ENCODE results near the gene KCND3.

Gene KCND3

DNA sequence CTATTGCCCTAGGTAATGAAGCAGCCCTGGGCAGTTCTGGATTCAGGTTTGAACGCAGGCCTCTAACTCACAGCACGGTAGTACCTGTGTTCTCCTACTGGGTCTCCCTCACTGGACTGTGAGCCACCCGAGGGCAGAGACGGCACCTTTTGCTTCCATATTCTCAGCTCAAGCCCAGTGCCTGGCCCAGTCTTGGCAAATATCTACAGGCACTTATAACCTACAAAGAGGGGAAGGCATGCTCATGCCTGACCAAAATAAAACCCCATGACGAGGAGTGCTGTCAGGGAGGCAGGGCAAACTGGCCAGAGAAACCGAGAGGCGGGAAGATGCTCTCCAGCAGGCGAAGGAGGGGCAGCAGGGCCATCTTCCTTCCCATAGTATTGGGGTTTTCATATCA is 142.6 kb downstream of the KCND3 start:
- no peak for DNase-seq (ENCODE audit: low read depth)

DNA sequence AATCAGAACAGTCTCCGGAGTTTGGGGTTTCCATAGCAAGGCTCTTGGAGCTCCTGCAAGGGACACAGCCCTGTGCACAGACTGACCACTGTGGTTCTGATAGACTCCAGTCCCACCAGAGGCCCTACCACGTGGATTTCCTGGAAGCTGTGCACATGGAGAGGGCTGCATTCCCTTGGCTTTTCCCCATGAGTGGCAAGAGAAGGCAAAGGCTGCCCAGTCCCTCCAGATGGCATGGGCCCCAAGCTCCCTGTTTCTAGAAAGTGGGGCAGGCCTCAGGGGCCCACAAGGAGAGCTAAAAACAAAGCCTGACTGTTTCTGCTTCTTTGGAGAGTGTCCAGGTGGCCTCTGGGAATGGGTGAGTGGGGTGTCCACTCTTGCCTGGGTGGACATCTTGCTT is 146.3 kb downstream of the KCND3 start:
- no peak for DNase-seq (ENCODE audit: low read depth)

DNA sequence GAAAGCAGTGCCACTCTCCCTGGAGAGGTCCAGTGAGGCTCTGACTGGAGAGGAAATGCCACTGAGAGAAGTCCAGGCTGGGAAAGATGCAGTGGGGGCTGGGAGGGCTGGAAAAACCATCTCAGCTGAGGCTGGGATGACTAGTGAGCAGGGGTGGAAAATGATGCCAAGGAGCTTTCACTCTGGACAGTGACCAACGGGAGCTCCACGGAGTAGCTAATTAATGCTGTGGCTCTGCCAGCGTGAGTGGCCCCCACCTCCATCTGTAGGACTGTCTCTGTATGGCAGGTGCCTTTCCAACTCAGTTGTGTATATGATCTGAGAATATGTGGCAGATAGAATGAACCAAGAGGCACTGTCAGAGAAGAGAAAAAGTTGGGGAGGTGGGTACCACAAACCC is 147.1 kb downstream of the KCND3 start:
- DNase-seq (ENCODE audit: low read depth): no peak

DNA sequence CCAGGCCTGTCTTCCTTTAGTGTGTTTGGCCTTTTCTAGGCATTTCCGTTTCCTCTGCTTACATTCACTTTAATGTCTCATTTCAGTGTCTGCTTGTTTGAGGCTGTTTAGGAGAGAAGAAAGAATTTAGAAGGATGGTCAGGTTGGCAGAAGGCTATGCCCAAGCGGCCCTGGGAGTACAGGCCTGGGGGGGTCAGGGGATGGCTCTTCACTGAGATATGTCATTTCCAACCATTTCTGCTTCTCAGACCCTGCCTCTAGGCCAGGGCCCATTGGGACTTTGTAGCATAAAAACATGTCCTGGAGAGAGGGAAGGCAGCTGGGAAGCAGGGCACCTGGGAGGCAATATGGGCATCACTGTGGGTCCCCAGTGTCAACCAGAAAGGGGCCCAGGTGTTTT is 147.7 kb downstream of the KCND3 start:
- DNase-seq (ENCODE audit: low read depth): no peak

DNA sequence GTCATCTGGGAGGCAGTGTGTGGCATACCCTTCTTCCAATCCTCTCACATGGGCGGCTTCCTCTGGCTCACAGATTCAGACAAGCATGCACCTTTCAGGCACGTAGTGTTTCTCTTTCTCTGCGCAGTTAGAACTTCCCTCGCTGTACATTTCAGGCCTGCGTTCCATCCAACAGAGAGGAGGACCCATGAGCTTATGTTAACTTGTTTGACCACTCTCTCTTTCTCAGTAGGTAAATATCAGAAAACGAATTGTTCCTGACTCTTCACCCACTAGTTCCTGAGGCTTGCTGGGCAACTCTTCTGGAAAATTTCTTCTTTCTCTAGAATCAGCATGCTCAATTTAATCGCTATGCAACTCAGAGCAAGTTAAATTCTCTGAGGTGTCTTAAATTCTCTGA is 148.3 kb downstream of the KCND3 start:
- no peak for DNase-seq (ENCODE audit: low read depth)

DNA sequence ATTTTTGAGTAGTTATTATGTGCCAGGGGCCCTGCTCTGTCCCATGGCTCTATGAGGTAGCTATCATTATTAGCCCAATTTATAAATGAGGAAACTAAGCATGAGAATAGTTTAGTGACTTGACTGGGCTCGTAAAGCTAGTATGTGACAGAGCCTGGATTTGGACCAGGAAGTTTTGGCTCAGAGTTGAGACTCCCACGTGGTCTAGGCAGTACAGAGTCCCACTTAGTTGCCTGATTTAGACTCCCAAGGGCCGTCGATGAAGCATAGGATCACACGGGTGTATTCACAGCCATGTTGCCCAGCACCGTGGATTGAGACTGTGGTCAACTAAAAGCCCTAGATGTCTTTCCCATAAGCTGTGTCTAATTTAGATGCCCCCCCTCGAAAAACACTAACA is 152.1 kb downstream of the KCND3 start:
- no peak for DNase-seq (ENCODE audit: low read depth)

DNA sequence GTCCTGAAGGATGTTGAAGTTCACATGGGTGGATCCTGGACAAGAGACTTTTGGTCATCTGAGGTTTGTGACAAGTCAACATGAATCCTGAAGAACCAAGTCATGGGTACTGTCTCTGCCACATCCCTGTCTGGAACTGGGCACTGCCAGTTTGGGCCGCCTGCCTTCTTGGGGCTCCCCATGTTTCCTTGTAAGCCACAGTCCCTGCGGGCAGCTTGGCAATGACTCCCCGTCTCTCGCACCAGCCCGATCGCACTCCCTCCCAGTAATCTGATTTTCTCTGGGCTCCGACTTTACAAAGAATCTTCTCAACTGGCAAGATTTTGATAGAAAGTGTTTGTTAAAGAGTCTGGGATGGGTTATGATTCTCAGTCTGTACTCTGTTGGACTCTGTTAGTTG is 153.4 kb downstream of the KCND3 start:
- DNase-seq (ENCODE audit: low read depth): no peak

DNA sequence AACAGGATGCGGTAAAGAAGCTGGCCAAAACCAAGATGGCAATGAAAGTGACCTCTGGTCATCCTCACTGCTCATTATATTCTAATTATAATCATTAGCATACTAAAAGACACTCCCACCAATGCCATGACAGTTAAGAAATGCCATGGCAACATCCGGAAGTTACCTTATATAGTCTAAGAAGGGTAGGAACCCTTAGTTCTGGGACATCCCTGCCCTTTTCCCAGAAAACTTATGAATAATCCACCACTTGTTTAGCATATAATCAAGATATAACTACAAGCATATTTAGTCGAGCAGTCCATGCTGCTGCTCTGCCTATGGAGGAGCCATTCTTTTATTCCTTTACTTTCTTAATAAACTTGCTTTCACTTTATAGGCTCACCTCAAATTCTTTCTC is 154.0 kb downstream of the KCND3 start:
- DNase-seq (ENCODE audit: low read depth): no peak

DNA sequence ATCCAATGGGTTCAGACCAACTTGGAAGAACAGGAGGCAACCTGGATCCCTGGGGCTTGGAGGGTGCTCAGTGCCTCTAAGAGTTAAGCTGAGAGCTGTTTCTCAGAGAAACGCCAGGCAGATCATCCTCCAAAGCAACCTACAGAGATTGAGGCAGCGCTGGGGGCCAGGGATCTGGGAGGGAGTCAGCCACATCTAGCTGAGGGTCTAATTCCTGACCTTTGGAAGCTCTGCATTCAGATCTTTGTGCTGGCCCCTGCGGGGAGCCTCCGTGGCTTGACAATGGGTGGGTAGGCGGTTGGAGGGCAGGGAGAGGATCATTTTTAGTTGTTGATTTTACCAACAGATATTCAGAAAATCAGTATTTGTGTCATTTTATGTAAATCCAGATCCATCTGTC is 154.5 kb downstream of the KCND3 start:
- no peak for DNase-seq (ENCODE audit: low read depth)

DNA sequence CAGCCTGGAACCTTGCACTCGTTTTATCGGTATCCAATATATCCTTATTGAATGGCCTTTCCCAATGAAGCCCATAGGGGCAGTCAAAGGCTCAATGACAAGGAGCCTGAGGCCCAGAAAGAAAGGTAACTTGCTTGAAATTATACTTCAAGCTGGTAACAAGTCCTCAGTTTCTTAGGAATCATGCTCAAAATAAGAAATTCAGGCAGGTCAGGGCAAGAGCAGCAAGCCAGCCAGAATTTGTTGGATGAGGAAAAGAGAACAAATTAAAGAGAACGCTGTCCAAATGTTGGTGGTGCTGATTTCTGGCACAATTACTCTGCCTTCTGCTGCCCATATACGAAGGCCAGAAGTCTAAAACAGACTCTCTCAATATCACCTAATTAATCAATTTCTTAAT is 156.1 kb downstream of the KCND3 start:
- no peak for DNase-seq (ENCODE audit: low read depth)

DNA sequence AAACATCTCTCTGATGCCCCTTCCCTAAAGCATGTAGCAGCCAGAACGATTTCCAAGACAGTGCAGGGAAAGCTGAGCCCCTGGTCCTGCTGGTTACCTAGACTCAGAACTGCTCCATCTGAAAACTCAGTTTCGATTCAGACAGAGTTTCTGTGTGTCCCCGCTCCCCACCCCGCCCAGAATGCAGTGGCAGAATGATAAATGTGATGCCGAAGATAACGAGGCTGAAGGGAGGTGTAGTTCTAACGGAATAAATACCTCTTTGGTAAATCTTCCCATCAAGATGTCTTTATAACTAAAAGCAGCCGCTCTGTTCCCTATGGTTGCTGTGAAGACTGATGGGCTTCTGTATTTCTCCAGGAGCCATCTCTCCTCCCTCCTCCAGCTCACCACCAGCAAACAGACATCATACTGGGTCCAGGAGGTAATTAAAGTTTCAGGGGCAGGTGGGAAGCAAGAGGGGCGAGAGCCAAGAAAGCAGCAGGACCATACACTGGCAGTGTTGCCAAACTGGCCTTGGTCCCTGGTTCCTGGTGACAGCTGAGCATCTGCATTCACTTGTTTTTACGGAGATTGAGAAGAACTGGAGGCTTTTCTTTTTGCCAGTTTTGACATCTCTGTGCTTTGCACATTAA is 156.8 kb downstream of the KCND3 start:
- no peak for DNase-seq (ENCODE audit: low read depth)

DNA sequence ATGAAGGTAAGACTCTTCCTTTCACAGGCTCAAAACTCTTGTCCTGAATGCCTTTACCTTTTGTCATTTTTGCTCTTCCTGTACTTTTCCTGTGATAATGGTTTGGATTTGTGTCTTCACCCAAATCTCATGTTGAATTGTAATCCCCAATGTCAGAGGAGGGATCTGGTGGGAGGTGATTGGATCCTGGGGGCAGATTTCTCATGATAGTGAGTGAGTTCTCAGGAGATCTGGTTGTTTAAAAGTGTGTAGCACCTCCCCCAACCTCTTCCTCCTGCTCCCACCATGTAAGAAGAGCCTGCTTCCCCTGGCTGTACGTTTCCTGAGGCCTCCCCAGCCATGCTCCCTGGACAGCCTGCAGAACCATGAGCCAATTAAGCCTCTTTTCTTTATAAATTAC is 158.3 kb downstream of the KCND3 start:
- no peak for DNase-seq (ENCODE audit: low read depth)

DNA sequence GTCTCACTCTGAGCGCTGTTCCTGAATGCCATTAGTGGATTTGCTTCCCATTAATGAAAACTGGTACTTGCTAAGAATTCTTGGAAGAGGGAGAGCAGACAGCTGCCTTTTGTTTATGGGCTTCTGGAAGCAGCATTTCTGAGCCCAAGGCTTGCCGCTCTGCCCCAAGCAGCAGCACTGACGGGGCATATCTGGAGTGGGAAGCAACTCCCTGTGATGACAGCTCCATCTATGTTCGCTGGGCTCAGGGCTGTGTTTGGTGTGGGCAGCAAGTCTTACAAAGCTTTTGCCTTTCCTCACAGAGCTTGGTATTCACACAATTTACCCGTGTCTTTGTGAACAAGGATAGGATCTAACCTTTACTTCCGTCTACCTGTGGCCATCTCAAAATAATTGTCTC is 161.5 kb downstream of the KCND3 start:
- no peak for DNase-seq (ENCODE audit: low read depth)

DNA sequence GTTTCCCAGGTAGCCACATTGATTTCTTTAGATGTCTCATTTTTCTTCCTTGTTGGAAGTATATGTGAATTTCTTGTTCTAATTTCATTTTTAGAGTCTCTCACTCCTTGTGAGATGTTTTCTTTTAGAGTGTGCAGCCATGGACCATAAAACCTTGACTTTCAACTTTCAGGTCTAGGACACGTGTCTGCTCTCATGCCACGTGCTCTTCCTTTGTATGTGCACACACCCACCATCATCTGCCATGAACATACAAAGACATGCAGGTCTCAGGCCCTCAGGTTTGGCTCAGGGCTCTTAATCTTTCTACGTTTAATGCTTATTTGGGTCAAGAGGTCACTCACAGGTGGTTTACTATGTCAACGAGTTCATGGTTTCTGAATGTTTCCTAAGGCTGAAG is 163.2 kb downstream of the KCND3 start:
- no peak for DNase-seq (ENCODE audit: low read depth)

DNA sequence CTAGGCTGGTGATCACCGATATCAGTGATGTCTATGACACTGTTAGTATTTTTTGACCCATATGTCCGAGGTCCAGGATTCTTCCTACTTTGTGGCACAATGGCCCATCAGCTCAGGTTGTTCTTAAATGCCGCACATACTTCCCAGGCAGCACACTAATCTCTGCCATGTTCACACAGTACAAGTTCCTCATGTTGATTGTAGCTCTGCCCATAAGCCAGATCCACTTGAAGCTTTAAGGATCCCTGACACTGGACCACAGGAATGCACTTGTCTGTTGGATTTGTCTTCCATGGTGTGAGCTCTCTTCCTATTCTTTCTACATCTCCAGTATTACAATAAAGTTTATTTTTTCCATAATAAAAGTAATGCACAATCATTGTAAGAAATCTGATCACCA is 164.3 kb downstream of the KCND3 start:
- no peak for DNase-seq (ENCODE audit: low read depth)

DNA sequence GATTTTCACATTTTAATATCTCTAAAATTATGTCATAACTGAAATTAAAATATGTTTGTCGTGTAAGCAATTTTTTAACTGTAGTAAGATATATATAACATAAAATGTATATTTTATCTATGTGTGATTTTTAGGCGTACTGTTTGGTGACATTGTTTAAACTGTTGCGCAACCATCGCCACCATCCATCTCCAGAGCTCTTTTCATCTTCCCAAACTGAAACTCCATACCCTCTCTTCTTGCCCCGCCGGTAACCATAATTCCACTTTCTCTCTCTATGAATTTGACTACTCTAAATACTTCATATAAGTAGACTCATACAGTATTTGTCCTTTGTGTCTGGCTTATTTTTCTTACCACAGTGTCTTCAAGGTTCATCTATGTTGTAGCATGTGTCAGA is 167.3 kb downstream of the KCND3 start:
- no peak for DNase-seq (ENCODE audit: low read depth)

DNA sequence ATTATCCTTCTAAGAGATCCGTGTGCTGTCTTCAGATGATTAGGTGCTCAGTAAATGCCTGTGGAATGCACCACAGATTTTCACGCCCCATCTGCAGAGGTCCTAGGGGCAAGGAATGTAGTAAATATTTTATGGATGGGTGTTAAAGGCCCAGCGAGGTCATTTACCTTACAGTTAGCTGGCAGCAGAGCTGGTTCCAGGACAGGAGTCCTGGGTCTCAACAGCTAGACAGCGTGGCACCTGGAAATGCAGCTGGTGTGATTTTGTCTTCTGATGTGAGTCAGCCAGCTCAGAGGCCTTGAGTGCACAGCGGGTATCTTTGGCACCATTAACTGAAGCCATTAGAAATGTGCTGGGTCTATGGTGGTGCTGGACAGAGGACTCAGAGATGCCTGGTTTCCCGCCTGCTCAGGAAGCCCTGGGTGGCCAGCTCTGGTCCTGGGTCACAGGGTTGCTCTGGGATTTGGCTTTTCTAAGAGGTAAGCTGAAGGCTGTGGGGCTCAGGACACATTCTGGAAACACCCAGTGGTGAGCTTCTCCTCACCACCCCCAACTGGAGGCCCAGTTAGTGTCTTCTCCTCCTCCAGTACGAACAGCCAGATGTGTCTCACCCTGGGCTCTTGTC is 168.2 kb downstream of the KCND3 start:
- no peak for DNase-seq (ENCODE audit: low read depth)

DNA sequence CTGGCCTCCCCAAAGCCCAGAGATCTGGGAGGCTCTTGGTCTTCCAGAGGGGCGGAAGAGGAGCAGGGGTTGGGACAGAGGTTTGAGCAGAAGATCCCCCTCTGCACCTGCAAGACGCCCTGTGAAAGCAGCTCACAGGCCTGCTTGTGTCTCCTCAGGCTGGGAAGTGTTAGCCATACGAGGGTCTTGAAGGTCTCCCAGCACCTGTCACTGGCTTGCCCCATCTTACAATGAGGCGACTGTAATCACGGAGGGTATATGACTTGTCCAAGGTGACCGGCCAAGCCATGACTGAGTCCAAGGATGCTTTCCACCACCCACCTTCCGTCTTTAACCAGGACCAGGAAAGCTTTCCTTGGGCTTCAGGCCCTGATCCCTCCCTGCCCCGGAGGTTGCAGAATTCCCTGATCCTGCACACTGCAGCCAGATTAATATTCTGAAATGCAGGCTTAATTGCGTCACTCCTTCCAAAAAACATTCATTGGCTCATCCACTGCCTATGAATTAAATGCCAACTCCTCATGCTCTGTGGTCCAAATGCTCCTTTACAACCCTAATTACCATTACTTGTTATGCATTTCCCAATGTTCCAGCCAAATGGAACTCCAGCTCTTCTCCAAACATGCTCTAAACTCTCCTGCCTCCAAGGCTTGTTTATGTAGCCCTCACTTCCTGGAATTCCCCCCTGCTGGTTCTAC is 169.8 kb downstream of the KCND3 start:
- no peak for DNase-seq (ENCODE audit: low read depth)

DNA sequence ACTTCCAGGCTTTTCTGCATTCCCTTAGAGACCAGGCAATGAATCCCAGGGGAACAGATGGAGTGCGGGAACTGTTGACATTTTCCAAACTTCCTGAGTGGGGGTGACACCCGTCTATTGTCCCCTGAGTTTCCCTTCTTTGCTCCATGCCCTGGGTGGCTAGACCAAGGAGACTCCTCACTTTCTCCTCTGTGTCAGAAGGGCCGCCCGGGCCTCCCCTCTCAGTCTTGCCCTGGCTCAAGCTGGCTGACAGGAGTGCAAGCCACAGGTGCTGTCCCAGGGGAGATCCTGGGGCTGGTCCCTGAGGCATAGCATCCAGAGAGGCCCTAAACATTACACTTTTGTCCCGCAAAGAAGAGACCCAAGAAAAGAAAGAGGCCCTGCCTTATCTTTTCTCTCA is 170.9 kb downstream of the KCND3 start:
- DNase-seq (ENCODE audit: low read depth): no peak

DNA sequence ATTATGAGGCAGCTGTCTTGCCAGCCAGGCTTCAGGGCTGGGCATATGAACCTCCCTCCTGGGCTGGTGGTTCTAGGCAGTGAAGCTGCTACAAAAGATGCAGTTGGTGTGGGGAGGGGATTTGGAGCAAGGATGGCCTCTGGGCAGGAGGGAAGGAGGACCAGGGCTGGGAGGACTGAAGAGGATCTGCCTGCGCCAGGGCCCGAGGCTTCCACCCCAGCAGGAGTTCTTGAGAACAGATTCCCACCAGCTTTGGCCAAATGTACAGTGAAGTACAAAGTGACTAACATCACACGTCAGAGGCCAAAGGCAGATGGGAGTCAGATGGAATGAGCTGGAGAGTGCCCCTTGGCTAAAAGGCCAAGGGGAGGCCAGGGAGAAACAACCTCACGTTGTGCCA is 171.4 kb downstream of the KCND3 start:
- DNase-seq (ENCODE audit: low read depth): no peak

DNA sequence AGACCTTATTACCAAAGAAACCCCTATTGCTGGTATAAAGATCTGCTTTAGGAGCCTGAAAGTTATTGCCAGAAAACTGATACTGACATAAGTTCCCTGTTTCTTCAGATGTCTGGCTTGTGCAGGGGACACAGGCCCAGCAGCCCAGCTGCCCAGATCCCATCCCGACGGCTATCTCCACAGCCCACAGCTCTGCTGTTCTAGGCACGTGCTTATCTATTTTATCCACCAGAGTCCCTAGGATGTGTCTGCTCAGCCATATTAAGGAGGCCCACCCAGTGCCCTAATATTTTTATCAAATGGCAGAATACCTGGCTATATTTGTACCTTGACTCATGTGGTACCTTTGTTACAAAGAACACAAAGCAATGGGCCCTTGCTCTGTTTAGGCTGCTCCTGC is 174.8 kb downstream of the KCND3 start:
- no peak for DNase-seq (ENCODE audit: low read depth)

DNA sequence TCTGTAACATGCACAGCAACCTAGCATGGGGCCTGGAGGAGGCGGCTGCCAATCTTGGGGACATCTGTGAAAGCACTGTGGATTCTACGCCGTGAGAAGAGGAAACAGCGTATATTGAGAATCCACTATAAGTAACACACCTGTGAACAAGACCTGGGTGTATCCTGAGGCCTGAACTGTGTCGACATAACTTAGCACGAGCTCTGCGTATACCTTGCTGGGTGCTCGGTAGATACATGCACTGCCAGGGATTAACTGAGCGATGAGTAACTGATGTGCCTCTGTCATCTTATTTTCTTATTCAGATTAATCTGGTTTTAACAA is 175.2 kb downstream of the KCND3 start:
- DNase-seq (ENCODE audit: low read depth): no peak

DNA sequence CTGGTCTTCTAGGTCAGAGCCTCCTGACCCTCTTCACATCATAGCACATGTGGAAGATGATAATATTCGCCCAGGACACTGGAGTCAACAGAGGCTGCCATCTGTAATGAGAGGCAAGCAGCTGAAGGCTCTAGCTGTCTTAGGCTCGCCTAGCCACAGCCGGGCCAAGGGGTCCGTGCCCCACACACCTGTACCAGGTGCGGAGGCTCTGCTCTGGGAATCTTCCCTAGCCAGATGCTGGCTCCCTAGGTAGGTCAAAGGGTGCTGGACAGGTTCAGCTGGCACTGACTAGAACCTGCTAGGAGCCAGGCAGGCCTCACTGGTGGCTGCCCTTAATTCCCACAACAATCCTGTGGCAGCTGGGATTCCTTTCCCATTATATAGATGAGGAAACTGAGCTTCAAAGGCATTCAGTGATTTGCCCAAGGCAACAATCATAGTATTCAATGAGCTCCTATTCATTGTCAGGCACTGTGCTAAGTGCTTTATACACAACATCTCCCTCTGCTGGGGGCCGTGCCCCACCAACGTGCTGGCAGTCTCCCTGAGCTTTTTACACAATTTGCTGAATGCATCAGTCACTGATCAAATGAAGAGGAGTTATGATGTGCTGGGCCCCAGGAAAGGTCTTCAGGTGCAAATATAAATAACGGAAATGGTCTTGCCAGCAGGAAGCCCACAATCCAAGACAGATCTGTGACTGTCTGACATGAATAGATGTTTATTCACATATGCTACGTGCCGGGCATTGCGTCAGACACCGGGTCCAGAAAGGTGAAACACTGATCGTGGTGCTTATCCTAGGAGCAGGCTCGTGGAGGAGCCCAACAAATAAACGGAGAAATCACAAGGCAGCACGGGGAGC is 175.8 kb downstream of the KCND3 start:
- DNase-seq (ENCODE audit: low read depth): no peak

All from fibroblast of the conjunctiva (primary cell).